Adrenal gland (tissue), 5 donors: Measurements from ENCODE around the gene C4orf36.

ENCODE experiments used
- CTCF ChIP-seq, 6 experiments: fragments of 450-650 bp in 4 of 6; fragments of 200-600 bp in 2 of 6; sonication (generic) in 1 of 6; IDR thresholded peaks; 1 replicate in 5 of 6; 2 replicates in 1 of 6; pipeline versions ENCODE4 v1.5.1 to v1.8.0; 2016 to 2021; ENCODE audit warnings: antibody characterized with exemption in 6 of 6, mild to moderate bottlenecking in 2 of 6, moderate library complexity in 1 of 6
- POLR2A ChIP-seq, 2 donors: fragments of 450-650 bp; IDR thresholded peaks; one replicate each; pipeline ENCODE4 v1.6.1; 2017; ENCODE audit warnings: antibody characterized with exemption in 2 of 2, mild to moderate bottlenecking in 2 of 2, moderate library complexity in 1 of 2
- donor health status: DM: no; HTN: no; CAD: no.

GRCh38 chr4:86916392-86916791, 24.2 kb upstream of the C4orf36 start:
- TF ChIP-seq CTCF (IDR thresholded peaks at IDR 0.05) (no peak), POLR2A (IDR thresholded peaks at IDR 0.05) (no peak)
